RWPE2 (cell line): ENCODE results near the gene PLPP1.

Experiments used
- ATAC-seq: fragments of 200-7000 bp; cut with Tn5 transposase; 3 replicates; pipeline ENCODE4 v1.9.1; 2021; ENCODE audit warnings: low read depth
- DNase-seq: peaks from one replicate; pipeline ENCODE4 v3.0.0-alpha.2; 2020; ENCODE audit warnings: low spot score
- H3K27ac ChIP-seq: fragments of 450-650 bp; 2 replicates; pipeline ENCODE4 v1.5.1; 2017; ENCODE audit warnings: mild to moderate bottlenecking; ENCODE audit not compliant: poor library complexity, severe bottlenecking
- H3K27me3 ChIP-seq: fragments of 250-450 bp; sonication (Bioruptor Pico); 2 replicates; pipeline ENCODE4 v1.5.1; 2021; ENCODE audit warnings: mild to moderate bottlenecking, moderate library complexity; ENCODE audit not compliant: insufficient read depth, poor library complexity, severe bottlenecking
- H3K36me3 ChIP-seq: fragments of 250-450 bp; sonication (Bioruptor Pico); 2 replicates; pipeline ENCODE4 v1.5.1; 2020; ENCODE audit warnings: low read depth, mild to moderate bottlenecking, moderate library complexity
- H3K4me1 ChIP-seq: fragments of 250-450 bp; sonication (Bioruptor Pico); 2 replicates; pipeline ENCODE4 v1.5.1; 2021; ENCODE audit warnings: mild to moderate bottlenecking, moderate library complexity; ENCODE audit not compliant: insufficient read depth, poor library complexity, severe bottlenecking
- H3K4me3 ChIP-seq: fragments of 250-450 bp; sonication (Bioruptor Pico); 2 replicates; pipeline ENCODE4 v1.5.1; 2021; ENCODE audit warnings: mild to moderate bottlenecking, moderate library complexity; ENCODE audit not compliant: severe bottlenecking
- H3K9me3 ChIP-seq: fragments of 250-450 bp; sonication (Bioruptor Pico); 2 replicates; pipeline ENCODE4 v1.5.1; 2021; ENCODE audit warnings: mild to moderate bottlenecking, moderate library complexity; ENCODE audit not compliant: severe bottlenecking
- TF ChIP-seq, protein P1 (sequence below): fragments of 450-650 bp; IDR thresholded peaks from one replicate; pipeline ENCODE4 v1.5.1; 2017; ENCODE audit warnings: mild to moderate bottlenecking, moderate library complexity; ENCODE audit not compliant: poor library complexity, severe bottlenecking

The PLPP1 gene

DNA sequence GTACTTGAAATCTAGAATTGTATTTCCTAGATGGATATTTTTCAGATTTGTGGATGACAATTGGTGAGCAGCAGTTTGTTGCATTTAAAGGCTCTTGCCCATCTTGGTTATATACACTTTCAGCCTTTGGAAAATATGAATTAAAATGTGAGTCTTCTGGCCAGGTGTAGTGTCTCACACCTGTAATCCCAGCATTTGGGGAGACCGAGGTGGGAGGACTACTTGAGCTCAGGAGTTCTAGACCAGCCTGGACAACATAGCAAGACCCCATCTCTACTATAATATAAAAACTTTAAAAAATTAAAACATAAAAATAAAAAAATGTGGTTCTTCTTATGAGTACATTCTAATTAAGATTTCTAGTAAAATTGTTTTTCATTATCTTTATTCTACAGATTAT is 125.0 kb downstream of the PLPP1 start:
- Histone ChIP-seq H3K4me1 (no peaks in the 10 kb centered on the region), H3K27me3 (no peaks in the 10 kb centered on the region), H3K27ac (no peak overlapping the region), H3K36me3 (peaks cover 94% of the 10 kb centered on the region), H3K4me3 (no peak overlapping the region), H3K9me3 (no peaks in the 10 kb centered on the region)
- TF ChIP-seq, protein P1, sequence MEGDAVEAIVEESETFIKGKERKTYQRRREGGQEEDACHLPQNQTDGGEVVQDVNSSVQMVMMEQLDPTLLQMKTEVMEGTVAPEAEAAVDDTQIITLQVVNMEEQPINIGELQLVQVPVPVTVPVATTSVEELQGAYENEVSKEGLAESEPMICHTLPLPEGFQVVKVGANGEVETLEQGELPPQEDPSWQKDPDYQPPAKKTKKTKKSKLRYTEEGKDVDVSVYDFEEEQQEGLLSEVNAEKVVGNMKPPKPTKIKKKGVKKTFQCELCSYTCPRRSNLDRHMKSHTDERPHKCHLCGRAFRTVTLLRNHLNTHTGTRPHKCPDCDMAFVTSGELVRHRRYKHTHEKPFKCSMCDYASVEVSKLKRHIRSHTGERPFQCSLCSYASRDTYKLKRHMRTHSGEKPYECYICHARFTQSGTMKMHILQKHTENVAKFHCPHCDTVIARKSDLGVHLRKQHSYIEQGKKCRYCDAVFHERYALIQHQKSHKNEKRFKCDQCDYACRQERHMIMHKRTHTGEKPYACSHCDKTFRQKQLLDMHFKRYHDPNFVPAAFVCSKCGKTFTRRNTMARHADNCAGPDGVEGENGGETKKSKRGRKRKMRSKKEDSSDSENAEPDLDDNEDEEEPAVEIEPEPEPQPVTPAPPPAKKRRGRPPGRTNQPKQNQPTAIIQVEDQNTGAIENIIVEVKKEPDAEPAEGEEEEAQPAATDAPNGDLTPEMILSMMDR = no peak
- DNase-seq (no peak), ATAC-seq (no peak)

DNA sequence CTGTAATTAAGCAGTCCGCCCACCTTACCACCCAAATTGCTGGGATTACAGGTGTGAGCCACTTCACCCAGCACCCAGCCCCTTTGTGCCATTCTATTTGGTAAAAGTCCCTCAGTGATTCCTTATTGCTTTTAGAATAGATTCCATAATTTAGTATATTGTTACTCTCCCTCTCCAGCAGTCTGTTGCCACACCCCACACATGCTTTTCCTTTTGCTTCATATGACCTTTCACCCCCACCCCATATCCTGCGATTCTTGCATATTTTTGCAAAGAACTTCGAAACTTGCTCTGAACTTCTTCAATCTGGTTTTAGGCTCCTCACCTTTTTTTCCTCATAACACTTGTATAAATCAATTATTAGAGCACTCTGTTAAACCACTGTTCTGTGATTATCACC is 126.8 kb downstream of the PLPP1 start:
- ATAC-seq (no peak), DNase-seq (no peak)
- Histone ChIP-seq H3K4me1 (no peaks in the 10 kb centered on the region), H3K27me3 (no peaks in the 10 kb centered on the region), H3K4me3 (no peak overlapping the region), H3K27ac (no peak overlapping the region), H3K9me3 (no peaks in the 10 kb centered on the region), H3K36me3 (peaks cover 93% of the 10 kb centered on the region)
- TF ChIP-seq, protein P1 = no peak

DNA sequence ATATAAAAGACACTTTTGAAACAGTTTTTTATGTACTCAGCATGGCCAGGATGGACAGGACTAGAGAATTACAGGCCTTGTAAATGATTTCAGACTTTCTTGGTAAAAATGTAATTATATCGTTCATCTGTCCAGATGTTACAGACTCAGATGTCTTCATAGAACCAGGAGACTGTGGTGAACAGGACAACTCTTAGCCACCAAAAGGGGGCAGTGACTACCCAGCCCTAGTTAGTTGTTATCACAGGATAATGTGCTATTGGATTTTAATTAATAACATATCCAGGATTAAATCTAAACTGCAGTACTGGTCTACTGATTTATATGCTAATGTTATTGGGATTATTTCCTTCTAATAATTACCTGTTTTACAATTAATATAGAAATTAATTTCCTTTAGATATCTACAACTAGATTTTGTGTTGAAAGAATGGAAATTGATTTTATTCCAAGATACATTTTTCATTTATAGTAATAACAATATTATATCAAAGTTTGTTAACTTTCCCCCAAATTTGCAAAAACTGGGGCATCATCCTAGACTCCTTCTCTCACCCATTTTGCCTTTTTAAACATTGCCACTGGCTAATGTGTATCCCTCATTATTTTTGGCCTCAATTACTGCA is 127.6 kb downstream of the PLPP1 start:
- Histone ChIP-seq H3K27ac (no peak overlapping the region), H3K9me3 (no peaks in the 10 kb centered on the region), H3K4me3 (no peak overlapping the region), H3K27me3 (no peaks in the 10 kb centered on the region), H3K36me3 (peaks cover 93% of the 10 kb centered on the region), H3K4me1 (no peaks in the 10 kb centered on the region)
- TF ChIP-seq, protein P1 = peak; percentile 82
- peak; percentile 74; the same call in 2 of the 3 replicates for ATAC-seq
- no peak for DNase-seq

DNA sequence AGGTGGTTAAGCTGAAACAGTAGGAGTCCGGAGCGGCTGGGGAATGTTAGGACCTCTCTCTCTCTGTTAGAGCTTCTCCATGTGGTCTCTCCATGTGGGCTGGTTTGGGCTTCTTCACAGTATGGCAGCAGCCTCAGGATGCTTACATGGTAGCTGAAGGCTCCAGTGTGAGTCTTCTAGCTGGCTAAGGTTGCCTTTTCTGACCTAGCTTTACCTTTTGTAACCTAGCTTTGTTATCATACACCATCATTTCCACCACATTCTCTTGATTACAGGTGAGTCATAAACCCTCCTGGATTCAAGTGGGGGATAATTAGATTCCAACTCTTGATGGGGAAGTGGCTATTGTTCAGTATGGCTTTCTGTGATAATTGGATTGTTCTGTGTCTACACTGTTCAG is 128.5 kb downstream of the PLPP1 start:
- Histone ChIP-seq H3K27ac (no peak overlapping the region), H3K4me1 (no peaks in the 10 kb centered on the region), H3K27me3 (no peaks in the 10 kb centered on the region), H3K4me3 (no peak overlapping the region), H3K9me3 (no peaks in the 10 kb centered on the region), H3K36me3 (peaks cover 93% of the 10 kb centered on the region)
- no peak for DNase-seq
- no peak for ATAC-seq
- TF ChIP-seq, protein P1 = no peak

DNA sequence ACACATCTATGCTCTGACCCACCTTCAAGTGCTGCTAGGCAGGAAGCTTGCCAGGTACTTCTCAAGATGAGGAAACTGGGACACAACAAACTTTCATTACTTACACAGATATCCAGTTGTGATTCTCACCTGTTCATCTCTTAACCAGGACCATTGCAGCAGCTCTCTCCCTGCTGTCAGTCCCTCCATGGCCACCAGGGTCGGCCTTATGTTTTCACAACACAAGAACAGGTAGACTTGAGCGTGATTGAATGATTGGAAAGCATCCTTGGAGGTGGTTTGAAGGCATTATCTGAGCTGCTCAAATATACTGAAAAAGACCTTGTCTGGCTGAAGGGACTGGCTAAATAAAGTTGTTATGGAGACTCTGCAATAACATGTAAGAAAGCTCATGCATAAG is 132.6 kb downstream of the PLPP1 start:
- 0 out of 3 replicates have a peak, but pooled peaks have one; percentile 58 for ATAC-seq
- no peak overlapping the region for H3K4me3 ChIP-seq
- DNase-seq = no peak
- H3K4me1 ChIP-seq = no peaks in the 10 kb centered on the region
- H3K36me3 ChIP-seq = peaks cover 87% of the 10 kb centered on the region
- H3K9me3 ChIP-seq = no peaks in the 10 kb centered on the region
- no peaks in the 10 kb centered on the region for H3K27me3 ChIP-seq
- H3K27ac ChIP-seq = no peak overlapping the region
- TF ChIP-seq, protein P1 = peak; percentile 13
